Activated T-cell treated with anti-CD3 and anti-CD28 coated beads, Interleukin-2, amount 50 U/mL, for 24 hours (primary cell): Measurements from ENCODE around the gene DHCR7.
A peak's percentile ranks its signal among the peaks of the same experiment; 100 is the strongest.

Source experiments
- DNase-seq: peaks from one replicate; pipeline ENCODE4 v3.0.0-alpha.2; 2020
- H3K27ac Mint-ChIP-seq: 2 replicates; pipeline ENCODE4 v1.8.0; 2020; ENCODE audit warnings: mild to moderate bottlenecking, mixed read lengths
- H3K27me3 Mint-ChIP-seq: 2 replicates; pipeline ENCODE4 v1.8.0; 2020; ENCODE audit warnings: mixed read lengths
- H3K36me3 Mint-ChIP-seq: 2 replicates; pipeline ENCODE4 v1.8.0; 2020; ENCODE audit warnings: low read depth, mixed read lengths
- H3K4me1 Mint-ChIP-seq: 2 replicates; pipeline ENCODE4 v1.8.0; 2020; ENCODE audit warnings: low read depth, mixed read lengths
- H3K4me3 Mint-ChIP-seq: 2 replicates; pipeline ENCODE4 v1.8.0; 2020; ENCODE audit warnings: mild to moderate bottlenecking, moderate library complexity, mixed read lengths
- H3K9me3 Mint-ChIP-seq: 2 replicates; pipeline ENCODE4 v1.8.0; 2020; ENCODE audit warnings: mixed read lengths

The DHCR7 gene

DNA sequence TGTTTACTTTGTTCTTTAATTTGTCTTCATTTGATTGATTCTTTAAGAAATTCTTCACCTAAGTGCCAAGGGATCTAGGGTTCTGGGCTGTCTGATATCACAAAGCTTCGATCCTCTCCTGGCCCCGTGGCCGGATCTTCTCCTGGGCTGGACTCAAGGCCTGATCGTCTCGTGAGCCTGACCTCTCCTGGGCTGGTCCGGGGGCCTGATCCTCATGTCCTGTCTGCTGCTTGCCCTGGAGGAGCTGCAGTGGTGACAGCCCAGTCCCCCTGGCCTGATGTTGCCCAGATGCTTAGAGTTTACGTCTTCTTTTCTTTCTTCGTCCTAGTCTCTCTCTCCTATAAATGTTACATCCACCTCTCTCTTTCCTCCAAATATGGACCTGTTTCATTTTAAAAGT, 8.1 kb upstream of the DHCR7 start:
- peak overlapping the region; percentile 71 for H3K27ac Mint-ChIP-seq
- H3K36me3 Mint-ChIP-seq = peaks cover 79% of the 10 kb centered on the region
- DNase-seq = no peak
- no peak overlapping the region for H3K4me3 Mint-ChIP-seq
- H3K9me3 Mint-ChIP-seq = no peaks in the 10 kb centered on the region
- H3K27me3 Mint-ChIP-seq = no peaks in the 10 kb centered on the region
- H3K4me1 Mint-ChIP-seq = peaks cover 31% of the 10 kb centered on the region

GRCh38 chr11:71454470-71455113, 6.4 kb upstream of the DHCR7 start:
- no peaks in the 10 kb centered on the region for H3K9me3 Mint-ChIP-seq
- no peak for DNase-seq
- peaks cover 46% of the 10 kb centered on the region for H3K4me1 Mint-ChIP-seq
- peak overlapping the region; percentile 40 for H3K27ac Mint-ChIP-seq
- H3K27me3 Mint-ChIP-seq = no peaks in the 10 kb centered on the region
- peaks cover 68% of the 10 kb centered on the region for H3K36me3 Mint-ChIP-seq
- H3K4me3 Mint-ChIP-seq = peak overlapping the region; percentile 90

DNA sequence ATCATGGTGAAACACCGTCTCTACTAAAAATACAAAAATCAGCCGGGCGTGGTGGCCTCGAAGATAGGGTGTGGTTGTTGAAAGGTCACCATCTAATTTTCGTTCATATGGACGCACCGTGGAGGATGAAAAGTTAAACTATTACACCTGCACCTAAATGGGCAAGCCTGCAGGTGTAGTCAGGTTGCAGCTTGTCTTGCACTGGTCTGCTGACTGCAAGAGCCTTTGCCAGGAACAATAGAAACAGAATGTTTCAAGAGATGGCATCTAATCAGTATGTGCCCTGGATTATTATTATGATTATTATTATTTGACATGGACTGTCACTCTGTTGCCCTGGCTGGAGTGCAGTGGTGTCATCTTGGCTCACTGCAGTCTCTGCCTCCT, 5.7 kb upstream of the DHCR7 start:
- H3K27me3 Mint-ChIP-seq = no peaks in the 10 kb centered on the region
- H3K36me3 Mint-ChIP-seq = peaks cover 68% of the 10 kb centered on the region
- H3K9me3 Mint-ChIP-seq = no peaks in the 10 kb centered on the region
- DNase-seq = no peak
- peak overlapping the region; percentile 88 for H3K27ac Mint-ChIP-seq
- H3K4me1 Mint-ChIP-seq = peaks cover 46% of the 10 kb centered on the region
- H3K4me3 Mint-ChIP-seq = peak overlapping the region; percentile 90

DNA sequence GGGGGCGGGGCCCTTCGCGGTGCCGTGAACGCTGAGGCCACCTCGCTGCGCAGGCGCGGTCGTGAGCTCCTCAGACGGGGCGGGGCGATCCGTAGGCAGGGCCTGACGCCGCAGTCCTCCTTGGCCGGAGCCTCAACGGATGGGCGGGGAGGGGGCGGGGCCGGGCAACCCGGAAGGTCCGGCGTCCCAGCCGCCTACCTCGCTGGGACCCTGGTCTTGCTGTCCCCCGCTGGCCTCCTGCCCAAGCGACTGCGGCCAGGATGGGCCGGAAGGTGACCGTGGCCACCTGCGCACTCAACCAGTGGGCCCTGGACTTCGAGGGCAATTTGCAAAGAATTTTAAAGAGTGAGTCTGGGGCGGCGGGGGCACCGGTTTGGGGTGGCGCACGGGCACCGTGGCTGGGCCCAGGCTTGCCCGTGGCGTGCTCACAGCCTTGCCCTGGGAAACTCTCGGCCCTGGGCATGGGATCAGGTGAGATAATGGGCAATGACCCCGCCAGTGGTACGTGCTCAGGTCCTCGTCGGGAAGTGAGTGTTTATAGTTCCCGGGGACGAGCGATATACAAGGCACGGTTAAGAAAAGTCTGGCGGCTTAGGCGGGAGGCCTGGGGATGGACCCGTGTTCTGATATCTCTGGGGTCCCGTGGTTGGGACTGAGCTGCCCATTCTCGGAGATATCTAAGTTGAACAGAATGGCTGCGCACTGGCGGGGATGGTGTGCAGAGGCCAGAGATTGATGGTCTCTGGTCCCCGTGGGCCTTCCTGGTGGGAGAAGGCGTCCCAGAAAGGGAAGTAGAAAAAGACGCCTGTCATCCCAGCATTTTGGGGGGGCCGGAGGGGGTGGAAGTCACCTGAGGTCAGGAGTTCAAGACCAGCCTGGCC, 5.1 kb upstream of the DHCR7 start, which contains the start of gene NADSYN1:
TSS of gene NADSYN1 (plus strand) at position 167 of the 881 bp plus-strand sequence. CDS start at position 261, 94 bp downstream.
- Mint-ChIP-seq H3K36me3 (peaks cover 66% of the 10 kb centered on the region), H3K9me3 (no peaks in the 10 kb centered on the region), H3K27me3 (no peaks in the 10 kb centered on the region), H3K4me1 (peaks cover 46% of the 10 kb centered on the region), H3K4me3 (peak within 1 kb of the TSS; percentile 90), H3K27ac (peak within 1 kb of the TSS; percentile 94)
- peak; percentile 96 for DNase-seq

- peak; percentile 67 for DNase-seq
- no peaks in the 10 kb centered on the region for H3K27me3 Mint-ChIP-seq
- H3K4me3 Mint-ChIP-seq = peak overlapping the region; percentile 90
- H3K27ac Mint-ChIP-seq = peak overlapping the region; percentile 94
- no peaks in the 10 kb centered on the region for H3K9me3 Mint-ChIP-seq
- H3K36me3 Mint-ChIP-seq = peaks cover 61% of the 10 kb centered on the region
- peaks cover 49% of the 10 kb centered on the region for H3K4me1 Mint-ChIP-seq
Measured at GRCh38 chr11:71452199-71453036, 4.2 kb upstream of the DHCR7 start.

DNA sequence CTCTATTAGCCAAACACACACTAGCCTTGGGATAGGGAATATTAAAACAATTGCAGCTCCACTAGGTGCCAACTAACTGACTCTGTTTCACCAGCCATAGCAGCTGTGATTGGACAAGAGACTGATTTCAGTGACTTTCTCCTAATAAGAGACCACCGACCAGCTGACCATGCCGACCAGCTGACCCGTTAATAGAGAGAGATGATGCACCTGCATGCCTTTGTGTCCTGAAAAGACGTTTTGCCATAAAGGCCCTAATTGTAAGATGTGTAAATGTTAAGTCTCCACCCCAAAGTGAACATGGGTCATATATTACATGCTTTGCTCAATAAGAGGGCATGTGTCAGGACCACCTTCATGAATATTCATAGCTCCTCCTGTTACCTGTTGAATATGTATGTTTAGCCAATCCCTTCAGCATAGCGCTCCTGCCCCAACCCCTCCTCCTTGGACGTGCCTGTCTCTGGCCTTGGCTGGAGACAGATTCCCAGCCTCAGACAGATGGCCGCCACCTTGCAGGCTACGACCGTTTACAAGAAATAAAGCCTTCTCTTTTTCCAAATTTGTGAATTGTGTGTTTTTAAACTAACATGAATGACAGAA, 3.5 kb upstream of the DHCR7 start:
- DNase-seq = peak; percentile 42
- Mint-ChIP-seq H3K27ac (peak overlapping the region; percentile 94), H3K27me3 (no peaks in the 10 kb centered on the region), H3K9me3 (no peaks in the 10 kb centered on the region), H3K4me1 (peaks cover 56% of the 10 kb centered on the region), H3K4me3 (peak overlapping the region; percentile 90), H3K36me3 (peaks cover 61% of the 10 kb centered on the region)

DNA sequence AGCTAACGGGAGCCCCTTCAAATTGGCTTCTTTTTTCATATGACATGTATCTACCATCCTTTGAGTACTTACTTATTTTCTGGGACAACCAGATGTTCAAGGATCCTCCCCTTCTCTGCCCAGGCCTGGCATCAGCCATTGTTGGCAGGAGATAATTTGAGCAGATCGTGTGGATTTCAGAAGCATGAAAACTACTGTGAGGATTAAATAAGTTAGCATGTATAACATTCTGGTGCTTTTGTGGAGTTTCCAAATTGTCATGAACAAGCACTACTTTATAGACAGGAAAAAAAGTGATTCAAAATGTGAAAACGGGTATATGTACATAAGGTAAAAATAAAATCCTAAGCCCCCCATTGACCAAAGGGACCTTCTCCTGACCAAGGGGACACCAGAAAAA, 2.7 kb upstream of the DHCR7 start:
- Mint-ChIP-seq H3K27ac (peak overlapping the region; percentile 94), H3K4me3 (peak overlapping the region; percentile 32), H3K27me3 (no peaks in the 10 kb centered on the region), H3K9me3 (peaks cover 2% of the 10 kb centered on the region), H3K36me3 (peaks cover 61% of the 10 kb centered on the region), H3K4me1 (peaks cover 56% of the 10 kb centered on the region)
- DNase-seq = no peak

- no peaks in the 10 kb centered on the region for H3K27me3 Mint-ChIP-seq
- peaks cover 2% of the 10 kb centered on the region for H3K9me3 Mint-ChIP-seq
- peak overlapping the region; percentile 32 for H3K4me3 Mint-ChIP-seq
- DNase-seq = no peak
- H3K27ac Mint-ChIP-seq = peak overlapping the region; percentile 94
- H3K36me3 Mint-ChIP-seq = peaks cover 61% of the 10 kb centered on the region
- peaks cover 55% of the 10 kb centered on the region for H3K4me1 Mint-ChIP-seq
Measured at GRCh38 chr11:71450507-71450906, 2.3 kb upstream of the DHCR7 start.

DNA sequence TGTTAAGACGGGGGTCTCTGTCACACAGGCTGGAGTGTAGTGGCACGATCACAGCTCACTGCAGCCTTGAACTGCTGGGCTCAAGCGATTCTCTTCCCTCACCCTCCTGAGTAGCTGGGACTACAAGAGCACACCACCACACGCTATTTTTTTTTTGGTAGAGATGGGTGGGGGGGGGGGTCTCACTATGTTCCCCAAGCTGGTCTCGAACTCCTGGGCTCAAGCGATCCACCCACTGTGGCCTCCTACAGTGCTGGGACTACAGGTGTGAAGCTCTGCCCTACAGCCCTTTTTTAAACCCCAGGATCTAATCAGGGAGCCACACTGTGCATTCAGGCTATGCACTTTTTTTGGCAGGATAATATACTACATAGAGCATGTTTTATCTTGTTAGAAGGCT, 1.4 kb upstream of the DHCR7 start:
- Mint-ChIP-seq H3K36me3 (peaks cover 61% of the 10 kb centered on the region), H3K4me1 (peaks cover 50% of the 10 kb centered on the region), H3K9me3 (peaks cover 2% of the 10 kb centered on the region), H3K27ac (peak overlapping the region; percentile 94), H3K27me3 (no peaks in the 10 kb centered on the region), H3K4me3 (peak overlapping the region; percentile 96)
- no peak for DNase-seq

- Mint-ChIP-seq H3K36me3 (peaks cover 75% of the 10 kb centered on the region), H3K27ac (peak overlapping the region; percentile 86), H3K27me3 (no peaks in the 10 kb centered on the region), H3K4me1 (peaks cover 43% of the 10 kb centered on the region), H3K4me3 (peak overlapping the region; percentile 96), H3K9me3 (peaks cover 2% of the 10 kb centered on the region)
- peak; percentile 69 for DNase-seq
Measured at GRCh38 chr11:71447791-71448256, 369 bp downstream of the DHCR7 start.

GRCh38 chr11:71446942-71447688, 1.1 kb downstream of the DHCR7 start:
- Mint-ChIP-seq H3K27ac (peak overlapping the region; percentile 86), H3K9me3 (peaks cover 2% of the 10 kb centered on the region), H3K36me3 (peaks cover 77% of the 10 kb centered on the region), H3K27me3 (no peaks in the 10 kb centered on the region), H3K4me3 (peak overlapping the region; percentile 96), H3K4me1 (peaks cover 38% of the 10 kb centered on the region)
- DNase-seq = no peak

- DNase-seq = no peak
- Mint-ChIP-seq H3K4me1 (peaks cover 28% of the 10 kb centered on the region), H3K27ac (no peak overlapping the region), H3K4me3 (peak overlapping the region; percentile 96), H3K36me3 (peaks cover 80% of the 10 kb centered on the region), H3K9me3 (peaks cover 2% of the 10 kb centered on the region), H3K27me3 (no peaks in the 10 kb centered on the region)
Measured at GRCh38 chr11:71446150-71446549, 2.0 kb downstream of the DHCR7 start.

DNA sequence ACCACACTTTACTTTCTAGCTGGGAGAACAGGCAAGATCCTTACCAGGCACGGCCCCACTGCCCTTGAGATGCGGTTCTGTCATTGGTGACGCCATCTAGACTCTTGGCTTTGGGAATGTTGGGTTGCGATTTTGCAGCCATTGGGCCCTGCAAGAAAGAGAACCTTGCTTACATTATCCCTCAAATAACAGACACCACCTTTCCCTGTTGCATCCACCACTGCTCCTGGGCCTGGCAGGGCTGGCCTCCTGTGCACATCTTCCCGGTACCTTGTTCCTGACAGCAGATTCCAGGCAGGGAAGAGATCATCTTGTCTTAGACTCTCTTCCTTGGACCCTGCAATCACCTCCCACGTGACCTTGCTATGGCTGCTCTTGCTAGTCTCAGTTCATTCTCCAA, 3.4 kb downstream of the DHCR7 start:
- DNase-seq = no peak
- Mint-ChIP-seq H3K4me3 (no peak overlapping the region), H3K27me3 (no peaks in the 10 kb centered on the region), H3K9me3 (peaks cover 2% of the 10 kb centered on the region), H3K27ac (no peak overlapping the region), H3K36me3 (peaks cover 87% of the 10 kb centered on the region), H3K4me1 (peaks cover 16% of the 10 kb centered on the region)
